ENCODE measurements around the gene KCNC4.

The KCNC4 gene

DNA sequence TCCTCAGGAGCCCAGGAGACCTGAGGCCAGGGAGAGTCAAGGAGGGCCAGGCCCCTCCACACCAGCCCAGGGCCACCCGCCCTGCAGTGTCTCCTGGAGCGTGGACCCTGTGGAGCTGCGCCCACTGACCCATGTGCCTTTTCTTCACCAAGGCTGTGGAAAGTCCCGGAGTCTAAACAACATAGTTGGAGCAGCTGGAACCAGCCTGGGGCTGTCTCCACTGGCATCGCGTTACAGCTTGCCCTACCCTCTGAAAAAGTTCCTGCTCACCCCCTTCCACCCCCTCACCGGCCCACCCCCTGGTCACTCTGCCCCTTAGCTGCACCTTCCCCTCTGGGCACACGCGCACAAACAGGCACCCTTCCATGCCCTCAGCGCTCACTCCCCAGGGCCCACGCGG is 18.3 kb downstream of the KCNC4 start:
- TF ChIP-seq, protein P1, sequence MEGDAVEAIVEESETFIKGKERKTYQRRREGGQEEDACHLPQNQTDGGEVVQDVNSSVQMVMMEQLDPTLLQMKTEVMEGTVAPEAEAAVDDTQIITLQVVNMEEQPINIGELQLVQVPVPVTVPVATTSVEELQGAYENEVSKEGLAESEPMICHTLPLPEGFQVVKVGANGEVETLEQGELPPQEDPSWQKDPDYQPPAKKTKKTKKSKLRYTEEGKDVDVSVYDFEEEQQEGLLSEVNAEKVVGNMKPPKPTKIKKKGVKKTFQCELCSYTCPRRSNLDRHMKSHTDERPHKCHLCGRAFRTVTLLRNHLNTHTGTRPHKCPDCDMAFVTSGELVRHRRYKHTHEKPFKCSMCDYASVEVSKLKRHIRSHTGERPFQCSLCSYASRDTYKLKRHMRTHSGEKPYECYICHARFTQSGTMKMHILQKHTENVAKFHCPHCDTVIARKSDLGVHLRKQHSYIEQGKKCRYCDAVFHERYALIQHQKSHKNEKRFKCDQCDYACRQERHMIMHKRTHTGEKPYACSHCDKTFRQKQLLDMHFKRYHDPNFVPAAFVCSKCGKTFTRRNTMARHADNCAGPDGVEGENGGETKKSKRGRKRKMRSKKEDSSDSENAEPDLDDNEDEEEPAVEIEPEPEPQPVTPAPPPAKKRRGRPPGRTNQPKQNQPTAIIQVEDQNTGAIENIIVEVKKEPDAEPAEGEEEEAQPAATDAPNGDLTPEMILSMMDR (IDR thresholded peaks at IDR 0.05; ENCODE audit: low read depth, low read length, missing control alignments), result no peak
- DNase-seq (ENCODE audit: low read depth), result no peak
- no peak overlapping the region for H3K4me3 ChIP-seq (ENCODE audit: low read depth, low read length)

DNA sequence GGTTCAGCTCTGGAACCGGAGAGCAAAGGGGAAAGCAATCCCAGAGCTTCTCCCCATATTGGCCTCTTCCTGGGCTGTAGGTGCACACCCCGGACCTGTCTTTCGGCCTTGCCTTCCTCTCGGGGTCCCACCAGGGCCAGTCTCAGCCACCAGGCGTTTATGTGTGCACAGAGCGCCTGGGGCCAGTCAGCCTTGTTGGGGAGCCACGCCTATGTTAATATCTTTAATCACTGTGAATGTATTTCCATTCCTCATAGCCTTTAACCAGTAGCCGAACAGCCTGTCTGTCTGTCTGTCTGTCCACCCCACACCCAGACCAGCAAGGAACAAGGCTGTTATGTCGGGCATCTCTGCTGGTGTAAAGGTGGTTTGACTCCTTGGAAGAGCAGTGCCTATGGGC is 18.8 kb downstream of the KCNC4 start:
- DNase-seq (ENCODE audit: low read depth), result no peak
- TF ChIP-seq, protein P1 (IDR thresholded peaks at IDR 0.05; ENCODE audit: low read depth, low read length, missing control alignments), result no peak
- no peak overlapping the region for H3K4me3 ChIP-seq (ENCODE audit: low read depth, low read length)

DNA sequence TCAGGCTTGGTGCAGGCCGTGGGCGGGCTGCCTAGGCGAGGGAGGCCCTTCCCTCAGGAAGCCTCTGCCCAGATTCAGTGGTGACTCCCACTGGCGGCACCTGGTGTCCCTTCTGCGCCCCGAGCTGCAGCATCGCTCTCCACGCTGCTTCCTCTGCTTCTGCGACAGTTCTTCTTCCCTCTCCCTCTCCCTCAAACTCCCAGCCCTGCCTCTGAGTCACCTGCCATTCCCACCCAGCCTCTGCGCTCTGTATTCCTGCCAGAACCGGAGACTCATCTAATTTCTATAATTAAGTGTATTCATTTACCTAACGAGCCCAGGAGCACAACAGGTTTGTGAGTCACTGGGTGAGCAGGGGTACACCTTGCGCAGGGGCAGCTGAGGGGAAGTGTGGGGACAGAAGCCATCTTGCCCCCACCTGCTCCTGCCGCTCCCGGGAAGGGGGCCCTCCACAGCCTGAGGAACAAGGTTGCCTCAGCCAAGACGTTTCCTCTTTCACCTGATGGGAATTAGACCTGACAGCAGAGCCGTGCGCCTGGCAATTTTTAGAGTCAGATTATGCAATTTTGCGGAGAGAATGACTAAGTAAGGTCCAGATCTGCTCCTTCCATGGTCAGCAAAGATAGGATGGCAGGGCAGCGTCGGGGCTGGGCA is 19.4 kb downstream of the KCNC4 start:
- no peak for DNase-seq (ENCODE audit: low read depth)
- TF ChIP-seq, protein P1 (IDR thresholded peaks at IDR 0.05; ENCODE audit: low read depth, low read length, missing control alignments), result no peak
- H3K4me3 ChIP-seq (ENCODE audit: low read depth, low read length), result no peak overlapping the region

DNA sequence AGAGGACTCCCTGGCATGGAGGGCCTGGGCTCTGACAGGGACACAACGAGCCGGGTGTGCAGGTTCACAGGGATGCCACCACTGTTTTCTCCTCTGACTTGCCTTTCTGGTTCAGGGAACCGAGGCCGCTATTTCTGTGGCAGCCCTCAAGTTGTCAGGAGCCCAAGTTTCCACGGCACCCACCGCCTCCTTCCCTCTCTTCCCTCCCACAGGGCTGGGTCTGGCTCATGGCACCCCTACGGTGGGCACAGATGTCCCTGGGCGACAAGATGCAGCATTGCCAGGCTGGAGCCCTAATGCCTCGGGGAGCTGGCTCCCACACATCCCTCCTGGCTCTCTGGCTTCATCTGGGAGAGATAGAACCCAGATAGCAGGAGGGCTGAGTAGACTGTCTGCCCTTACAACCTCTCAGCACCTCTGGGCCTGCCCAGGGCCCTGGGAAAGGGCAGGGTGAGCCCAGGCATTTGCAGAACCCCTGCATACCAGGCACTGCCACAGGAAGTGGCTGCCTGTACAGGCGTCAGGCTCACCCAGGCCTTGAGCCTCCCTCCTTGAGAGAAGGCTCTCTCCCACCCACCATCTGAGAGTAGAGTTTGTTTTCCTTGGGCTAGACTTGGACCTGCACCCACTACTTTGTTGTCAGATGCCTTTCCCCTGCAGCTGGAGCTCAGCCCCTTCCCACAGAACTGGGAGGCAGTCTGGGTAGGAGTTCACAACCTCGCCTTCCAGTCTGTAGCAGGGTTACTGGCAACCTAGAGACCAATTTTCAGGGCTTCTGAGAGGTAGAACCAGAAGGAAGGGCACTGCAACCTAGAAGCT is 20.5 kb downstream of the KCNC4 start:
- H3K4me3 ChIP-seq (ENCODE audit: low read depth, low read length), result no peak overlapping the region
- TF ChIP-seq, protein P1 (IDR thresholded peaks at IDR 0.05; ENCODE audit: low read depth, low read length, missing control alignments), result no peak
- no peak for DNase-seq (ENCODE audit: low read depth)

DNA sequence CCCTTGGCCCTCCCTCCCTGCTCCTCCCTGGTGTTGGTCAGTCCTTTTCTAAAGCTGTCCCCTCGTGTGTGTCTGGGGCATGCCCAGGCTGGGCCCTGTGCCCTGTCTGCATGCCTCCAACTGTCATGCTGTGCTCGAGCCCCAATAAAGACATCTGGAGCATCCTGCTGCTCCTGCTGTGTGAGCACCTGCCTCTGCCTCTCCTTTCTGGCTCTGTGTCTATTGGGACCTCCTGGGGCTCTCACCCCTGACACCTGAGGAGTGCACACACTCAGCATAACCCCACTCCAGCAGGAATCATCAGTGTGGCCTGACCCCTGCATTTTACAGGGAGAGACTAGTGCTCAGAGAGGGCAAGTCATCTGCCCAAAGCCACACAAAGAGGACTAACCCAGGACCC is 23.7 kb downstream of the KCNC4 start:
- DNase-seq (ENCODE audit: low read depth), result no peak
- H3K4me3 ChIP-seq (ENCODE audit: low read depth, low read length), result no peak overlapping the region
- TF ChIP-seq, protein P1 (IDR thresholded peaks at IDR 0.05; ENCODE audit: low read depth, low read length, missing control alignments), result no peak

DNA sequence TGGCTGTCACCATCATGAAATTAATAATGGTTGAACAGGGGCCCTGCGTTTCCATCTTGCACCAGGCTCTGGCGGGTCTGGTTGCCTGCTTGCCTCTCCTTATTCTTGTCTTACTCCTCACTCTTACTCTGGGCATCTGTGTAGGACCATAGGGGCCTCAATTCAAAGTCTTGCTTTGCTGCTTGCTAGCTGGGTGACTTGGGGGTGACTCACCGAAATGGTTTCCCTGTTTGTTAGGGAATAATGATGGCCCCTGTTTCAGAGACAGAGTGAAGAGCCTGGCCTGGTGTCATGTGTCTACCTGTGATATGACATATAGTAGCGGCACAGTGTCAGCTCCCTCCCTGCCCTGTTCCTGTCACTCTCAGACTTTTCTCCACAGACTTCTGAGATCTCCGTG is 24.6 kb downstream of the KCNC4 start:
- no peak overlapping the region for H3K4me3 ChIP-seq (ENCODE audit: low read depth, low read length)
- TF ChIP-seq, protein P1 (IDR thresholded peaks at IDR 0.05; ENCODE audit: low read depth, low read length, missing control alignments), result no peak
- no peak for DNase-seq (ENCODE audit: low read depth)
